NCI-H187 treated with DMSO at 0.1 percent for 48 hours (cell line): ENCODE measurements around the gene LDLRAP1.

Experiments
- DNase-seq: peaks from one replicate; lab custom pipeline; 2025; lab: John Stamatoyannopoulos, UW

Gene LDLRAP1

GRCh38 chr1:25609921-25610320 is 66.5 kb downstream of the LDLRAP1 start:
- DNase-seq = no peak

- DNase-seq = no peak
Measured at GRCh38 chr1:25610822-25611630, 67.6 kb downstream of the LDLRAP1 start.

GRCh38 chr1:25611843-25612242 is 68.4 kb downstream of the LDLRAP1 start:
- no peak for DNase-seq

GRCh38 chr1:25612421-25612820 is 69.0 kb downstream of the LDLRAP1 start:
- no peak for DNase-seq

- no peak for DNase-seq
Measured at GRCh38 chr1:25613091-25613490, 69.7 kb downstream of the LDLRAP1 start.

GRCh38 chr1:25614501-25615171 is 71.2 kb downstream of the LDLRAP1 start:
- no peak for DNase-seq

- DNase-seq = no peak
Measured at GRCh38 chr1:25615172-25615541, 71.8 kb downstream of the LDLRAP1 start.

- DNase-seq = no peak
Measured at GRCh38 chr1:25615563-25616094, 72.2 kb downstream of the LDLRAP1 start.

- DNase-seq = no peak
Measured at GRCh38 chr1:25616095-25616986, 72.9 kb downstream of the LDLRAP1 start, which contains the start of gene MAN1C1. Gene MAN1C1, plus strand, starts transcription at chr1:25616791. Its CDS starts 1,007 bp downstream, at chr1:25617798.

GRCh38 chr1:25616987-25617624 is 73.7 kb downstream of the LDLRAP1 start:
- no peak for DNase-seq

GRCh38 chr1:25617625-25618432 is 74.4 kb downstream of the LDLRAP1 start:
- no peak for DNase-seq

GRCh38 chr1:25618433-25618808 is 75.0 kb downstream of the LDLRAP1 start:
- no peak for DNase-seq
